Tibial nerve (tissue), 4 donors: Measurements from ENCODE around the gene ASB13. TPM values are rescaled to one million over a fixed set of nuclear protein-coding genes. Genes with fewer than 3 reads are reported as not detected.
"Not testable (repeated sequence)": the region's sequence is repeated elsewhere in the genome, so short reads cannot be mapped to it uniquely, and the experiment has no call there.

Experiments
- DNase-seq, 2 donors: peaks; one replicate each; pipeline ENCODE4 v3.0.0-alpha.2; 2019; ENCODE audit warnings: low spot score in 2 of 2
- H3K27ac ChIP-seq, 4 donors: fragments of 200-600 bp; sonication (generic) in 3 of 4; one replicate each; pipeline ENCODE4 v1.5.1; 2017 to 2019; ENCODE audit warnings: mild to moderate bottlenecking in 1 of 4
- H3K27me3 ChIP-seq, 2 donors: fragments of 200-600 bp; sonication (generic) in 1 of 2; one replicate each; pipeline versions ENCODE4 v1.5.1 to v1.6.0; 2017 to 2019
- H3K36me3 ChIP-seq, 3 donors: fragments of 200-600 bp; sonication (generic); one replicate each; pipeline ENCODE4 v1.5.1; 2018 to 2019
- H3K4me1 ChIP-seq, 4 donors: fragments of 200-600 bp; sonication (generic) in 3 of 4; one replicate each; pipeline ENCODE4 v1.5.1; 2017 to 2019
- H3K4me3 ChIP-seq, 4 donors: fragments of 200-600 bp; sonication (generic) in 3 of 4; one replicate each; pipeline ENCODE4 v1.5.1; 2017 to 2019; ENCODE audit warnings: mild to moderate bottlenecking in 1 of 4, moderate library complexity in 1 of 4
- H3K9me3 ChIP-seq, 4 donors: fragments of 200-600 bp; sonication (generic) in 3 of 4; one replicate each; pipeline ENCODE4 v1.5.1; 2017 to 2019
- CTCF ChIP-seq, 5 experiments: fragments of 200-600 bp in 3 of 5; fragments of 450-650 bp in 2 of 5; sonication (generic) in 3 of 5; IDR thresholded peaks; one replicate each; pipeline ENCODE4 v1.5.1; 2016 to 2019; ENCODE audit warnings: antibody characterized with exemption in 5 of 5, mild to moderate bottlenecking in 3 of 5, moderate library complexity in 2 of 5
- EP300 ChIP-seq, 2 donors: sonication (generic); formaldehyde crosslinking; IDR thresholded peaks; one replicate each; pipeline ENCODE4 v1.6.1; 2017; ENCODE audit warnings: antibody characterized with exemption in 2 of 2, mild to moderate bottlenecking in 1 of 2
- POLR2A ChIP-seq, 2 donors: fragments of 450-650 bp; IDR thresholded peaks; one replicate each; pipeline ENCODE4 v1.6.1; 2017; ENCODE audit warnings: antibody characterized with exemption in 2 of 2, mild to moderate bottlenecking in 2 of 2, moderate library complexity in 2 of 2
- WGBS, 2 donors: methylation state at CpG; one replicate each; pipeline ENCODE4 v1.1.5; 2018; 5-methylcytosine and 5-hydroxymethylcytosine counted together
- total RNA-seq, 4 donors: library from RNA; depleted of rRNA; stranded (reverse); fragments of >200 nt; gene quantifications; one replicate each; pipeline ENCODE4 v1.1.0, GENCODE V29; 2016

ASB13 gene
- total RNA-seq, 4 donors from 2014 or later, result 18.3 to 39.2 (median 32.3) TPM

GRCh38 chr10:5594271-5595049 is 71.9 kb downstream of the ASB13 start:
- Histone ChIP-seq H3K27me3 (no peaks in the 10 kb centered on the region), H3K27ac (peak overlapping the region in 1 of 4 donors; percentile 9), H3K4me3 (no peak overlapping the region), H3K9me3 (no peaks in the 10 kb centered on the region), H3K4me1 (peaks cover 0 to 23% (median 3%) of the 10 kb centered on the region in 4 donors), H3K36me3 (no peaks in the 10 kb centered on the region)
- DNase-seq, result no peak
- TF ChIP-seq EP300 (IDR thresholded peaks at IDR 0.05) (no peak), POLR2A (IDR thresholded peaks at IDR 0.05) (no peak), CTCF (IDR thresholded peaks at IDR 0.05) (no peak)
- WGBS, 2 donors, result 22 to 24% methylated on average over 14 of the region's 14 CpGs

- WGBS, 2 donors, result 86 to 90% methylated on average over 6 of the region's 6 CpGs
- not testable (repeated sequence) for H3K4me3 ChIP-seq, H3K36me3 ChIP-seq, DNase-seq, H3K27ac ChIP-seq, H3K9me3 ChIP-seq, H3K27me3 ChIP-seq
- H3K4me1 ChIP-seq, result peaks cover 0 to 23% (median 3%) of the 10 kb centered on the region in 4 donors
These were observed 73.0 kb downstream of the ASB13 start for GRCh38 chr10:5593347-5593746.

- H3K4me1 ChIP-seq, result peaks cover 0 to 29% (median 3%) of the 10 kb centered on the region in 4 donors
- H3K27ac ChIP-seq, result no peak overlapping the region
- H3K4me3 ChIP-seq, result no peak overlapping the region
- TF ChIP-seq POLR2A (IDR thresholded peaks at IDR 0.05) (no peak), EP300 (IDR thresholded peaks at IDR 0.05) (no peak), CTCF (IDR thresholded peaks at IDR 0.05) (no peak)
- no peaks in the 10 kb centered on the region for H3K27me3 ChIP-seq
- no peak for DNase-seq
- 67 to 75% methylated on average over 8 of the region's 8 CpGs for WGBS, 2 donors
- H3K9me3 ChIP-seq, result no peaks in the 10 kb centered on the region
- no peaks in the 10 kb centered on the region for H3K36me3 ChIP-seq
These were observed 74.3 kb downstream of the ASB13 start for GRCh38 chr10:5592070-5592469.

- H3K4me1 ChIP-seq, result peaks cover 0 to 29% (median 3%) of the 10 kb centered on the region in 4 donors
- H3K9me3 ChIP-seq, result no peaks in the 10 kb centered on the region
- no peaks in the 10 kb centered on the region for H3K36me3 ChIP-seq
- H3K27ac ChIP-seq, result no peak overlapping the region
- H3K27me3 ChIP-seq, result no peaks in the 10 kb centered on the region
- H3K4me3 ChIP-seq, result no peak overlapping the region
- TF ChIP-seq EP300 (IDR thresholded peaks at IDR 0.05) (no peak), CTCF (IDR thresholded peaks at IDR 0.05) (no peak)
- WGBS, 2 donors, result 83% methylated on average over 13 to 14 of the region's 14 CpGs
- no peak for DNase-seq
These were observed 75.0 kb downstream of the ASB13 start for GRCh38 chr10:5591336-5591824.

- H3K4me3 ChIP-seq, result no peak overlapping the region
- no peaks in the 10 kb centered on the region for H3K36me3 ChIP-seq
- 80 to 89% methylated on average over 10 of the region's 10 CpGs for WGBS, 2 donors
- H3K27ac ChIP-seq, result no peak overlapping the region
- no peaks in the 10 kb centered on the region for H3K27me3 ChIP-seq
- no peaks in the 10 kb centered on the region for H3K9me3 ChIP-seq
- TF ChIP-seq POLR2A (IDR thresholded peaks at IDR 0.05) (no peak), CTCF (IDR thresholded peaks at IDR 0.05) (no peak), EP300 (IDR thresholded peaks at IDR 0.05) (no peak)
- DNase-seq, result no peak
- peaks cover 0 to 35% (median 3%) of the 10 kb centered on the region in 4 donors for H3K4me1 ChIP-seq
These were observed 75.6 kb downstream of the ASB13 start for GRCh38 chr10:5590816-5591215.
